ENCODE results near the gene FAM3D.

- no peak for TF ChIP-seq POLR2A (IDR thresholded peaks at IDR 0.05)
- TF ChIP-seq CTCF (IDR thresholded peaks at IDR 0.05): no peak
These were observed 40.0 kb upstream of the FAM3D start for GRCh38 chr3:58706395-58707167.

All from testis (tissue), 2 donors.